Myocyte (in vitro differentiated cells): ENCODE results near the gene MRPL58. TPM values are rescaled to one million over a fixed set of nuclear protein-coding genes. Genes with fewer than 3 reads are reported as not detected.
"Not testable (repeated sequence)": the region's sequence is repeated elsewhere in the genome, so short reads cannot be mapped to it uniquely, and the experiment has no call there.

Experiments
- DNase-seq: peaks from one replicate; pipeline ENCODE4 v3.0.0-alpha.2; 2012; ENCODE audit warnings: low read depth
- total RNA-seq: library from RNA; depleted of rRNA; stranded (reverse); fragments of >200 nt; gene quantifications from 2 replicates; pipeline ENCODE4 v1.2.3, GENCODE V29; 2014

MRPL58 gene
- total RNA-seq, 1 donor from 2014 or later, result 34.8 TPM

DNA sequence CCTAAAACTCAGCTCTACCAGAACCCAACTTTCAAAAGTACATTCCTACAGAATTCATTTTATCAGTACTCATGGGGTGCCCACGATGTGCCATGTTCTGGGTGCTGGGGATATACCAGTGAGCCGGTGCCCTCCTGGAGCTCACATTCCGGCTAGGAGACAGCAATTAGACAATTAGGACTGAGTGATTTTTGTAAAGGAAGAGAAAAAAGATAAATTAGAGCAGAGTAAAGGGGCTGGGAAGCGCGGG, 449 bp upstream of the MRPL58 start:
- no peak for DNase-seq

DNA sequence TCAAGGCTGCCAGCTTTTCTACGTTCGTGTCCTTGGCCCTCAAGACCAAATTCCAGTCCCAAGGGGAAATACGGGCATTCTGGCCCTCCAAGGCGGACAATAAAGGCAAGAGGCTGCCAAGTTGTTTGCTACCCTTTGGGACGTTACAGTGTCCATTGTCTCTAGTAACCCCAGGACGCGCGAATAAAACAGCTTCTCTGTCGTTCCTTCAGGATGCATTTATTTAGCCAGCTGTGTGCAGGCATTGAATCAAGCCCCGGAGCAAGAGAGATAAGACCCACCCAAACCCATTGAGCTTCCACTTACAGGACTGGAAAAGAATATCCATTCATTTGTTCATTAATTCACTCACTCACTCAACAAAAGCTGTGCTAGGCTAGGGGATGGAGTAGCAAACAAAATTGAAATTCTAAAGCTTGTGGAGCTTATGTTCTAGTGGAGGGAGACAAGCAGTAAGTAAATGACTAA, 656 bp downstream of the MRPL58 start:
- no peak for DNase-seq

DNA sequence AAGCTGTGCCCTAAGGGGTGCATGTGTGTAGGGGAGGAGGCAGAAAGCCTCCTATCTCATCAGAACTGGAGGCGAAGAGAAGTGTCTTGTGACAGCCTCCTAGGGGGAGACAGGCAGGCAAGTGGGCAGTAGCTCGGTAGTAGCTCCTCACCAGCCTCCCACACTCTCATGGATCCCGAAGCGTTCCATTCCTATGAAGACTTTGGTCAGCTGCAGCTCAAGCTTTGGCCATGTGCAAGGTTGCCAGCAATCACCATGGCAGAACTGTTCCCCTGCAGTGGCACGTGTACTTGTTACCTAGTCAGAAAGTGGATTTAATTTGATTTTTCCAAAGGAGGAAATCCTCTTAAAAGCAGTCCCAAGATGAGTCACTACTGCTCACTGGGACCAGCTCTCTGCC, 6.7 kb downstream of the MRPL58 start:
- DNase-seq, result no peak

DNA sequence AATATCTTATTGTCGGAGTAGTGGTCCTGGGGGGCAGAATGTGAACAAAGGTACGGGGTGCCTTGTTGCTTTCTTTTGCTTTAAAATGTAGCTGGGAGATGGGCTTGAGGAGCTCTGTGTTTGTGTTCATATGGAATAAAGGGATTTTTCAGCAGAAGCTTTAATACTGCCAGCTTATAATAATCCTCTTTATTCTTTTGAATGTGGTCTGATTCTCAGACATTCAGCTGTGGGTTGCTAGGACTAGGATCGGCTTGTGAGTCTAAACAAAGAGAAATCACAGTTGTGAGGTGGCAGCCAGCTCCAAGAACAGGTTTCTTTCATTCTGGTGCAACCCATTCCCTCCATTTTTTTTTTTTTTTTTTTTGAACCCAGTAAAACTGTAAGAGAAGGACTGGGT, 7.2 kb downstream of the MRPL58 start:
- no peak for DNase-seq

DNA sequence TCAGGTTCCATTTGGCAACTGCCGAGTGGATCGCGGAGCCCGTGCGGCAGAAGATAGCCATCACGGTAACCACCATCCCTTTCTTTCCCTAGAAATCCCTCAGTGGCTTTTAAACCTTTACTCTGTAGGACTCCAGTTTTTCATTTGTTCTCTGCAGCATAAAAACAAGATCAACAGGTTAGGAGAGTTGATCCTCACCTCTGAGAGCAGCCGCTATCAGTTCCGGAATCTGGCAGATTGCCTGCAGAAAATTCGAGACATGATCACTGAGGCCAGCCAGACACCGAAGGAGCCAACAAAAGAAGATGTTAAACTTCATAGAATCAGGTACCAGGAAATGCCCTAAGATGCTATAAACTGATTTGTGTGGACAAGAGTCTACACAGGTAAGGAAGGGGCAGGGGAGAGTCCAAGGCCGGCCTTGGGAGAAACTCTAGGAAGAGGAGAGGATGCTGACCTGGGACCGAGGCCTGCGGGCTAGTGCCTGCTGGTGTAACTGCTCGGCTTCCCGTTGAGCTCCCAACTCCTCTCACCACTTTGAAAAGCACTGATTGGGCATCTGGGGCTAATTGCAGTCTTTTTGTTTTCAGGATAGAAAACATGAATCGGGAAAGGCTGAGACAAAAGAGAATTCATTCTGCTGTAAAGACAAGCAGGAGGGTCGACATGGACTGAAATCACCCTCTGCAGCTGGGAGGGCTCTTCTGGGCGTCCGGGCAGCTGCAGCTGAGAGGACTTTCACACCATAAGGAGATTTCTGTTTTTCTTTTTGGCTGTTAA, 8.1 kb downstream of the MRPL58 start:
- DNase-seq, result no peak

DNA sequence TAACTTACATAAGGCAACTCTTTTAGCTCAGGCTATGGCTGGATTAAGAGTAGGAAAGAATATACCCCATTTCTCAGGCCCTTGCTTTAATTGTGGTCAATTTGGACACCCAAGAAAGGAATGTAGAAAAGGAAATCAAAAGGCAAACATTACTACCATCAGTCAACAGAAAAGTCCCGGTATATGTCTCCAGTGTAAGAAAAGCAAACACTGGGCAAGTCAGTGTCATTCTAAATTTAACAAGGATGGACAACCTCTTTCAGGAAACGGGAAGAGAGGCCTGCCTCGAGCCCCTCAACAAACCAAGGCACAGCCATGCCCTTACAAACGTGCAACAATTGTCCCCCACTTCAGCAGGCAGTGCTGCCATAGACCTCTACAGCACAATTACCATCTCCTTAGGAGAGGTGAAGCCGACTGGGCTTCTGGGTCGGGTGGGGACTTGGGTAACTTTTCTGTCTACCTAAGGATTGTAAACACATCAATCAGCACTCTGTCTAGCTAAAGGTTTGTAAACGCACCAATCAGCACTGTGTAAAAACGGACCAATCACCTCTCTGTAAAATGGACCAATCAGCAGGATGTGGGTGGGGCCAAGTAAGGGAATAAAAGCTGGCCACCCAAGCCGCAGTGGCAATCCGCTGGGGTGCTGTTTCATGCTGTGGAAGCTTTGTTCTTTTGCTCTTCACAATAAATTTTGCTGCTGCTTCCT, 12.4 kb downstream of the MRPL58 start:
- DNase-seq, result no peak

DNA sequence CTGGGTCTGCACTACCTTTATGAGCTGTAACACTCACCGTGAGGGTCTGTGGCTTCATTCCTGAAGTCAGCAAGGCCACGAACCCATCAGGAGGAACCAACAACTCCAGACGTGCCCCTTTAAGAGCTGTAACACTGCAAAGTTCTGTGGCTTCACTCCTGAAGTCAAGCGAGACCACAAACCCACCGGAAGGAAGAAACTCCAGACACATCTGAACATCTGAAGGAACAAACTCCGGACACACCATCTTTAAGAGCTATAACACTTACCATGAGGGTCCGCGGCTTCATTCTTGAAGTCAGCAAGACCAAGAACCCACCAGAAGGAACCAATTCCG, 12.9 kb downstream of the MRPL58 start:
- DNase-seq, result not testable (repeated sequence)

DNA sequence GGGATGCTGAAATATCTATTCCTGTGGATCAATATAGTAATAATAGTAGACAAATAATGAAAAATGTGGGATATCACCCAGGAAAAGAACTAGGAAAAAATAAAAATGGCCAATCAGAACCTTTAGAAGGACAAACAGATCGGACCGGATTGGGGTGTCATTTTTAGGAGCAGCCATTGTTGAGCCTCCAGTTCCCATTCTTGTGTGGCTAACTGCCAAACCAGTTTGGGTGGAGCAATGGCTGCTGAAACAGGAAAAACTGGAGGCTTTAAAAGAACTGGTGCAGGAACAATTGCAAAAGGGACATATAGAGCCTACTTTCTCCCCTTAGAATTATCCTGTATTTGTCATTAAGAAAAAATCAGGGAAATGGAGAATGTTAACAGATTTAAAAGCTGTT, 14.2 kb downstream of the MRPL58 start:
- DNase-seq, result not testable (repeated sequence)

DNA sequence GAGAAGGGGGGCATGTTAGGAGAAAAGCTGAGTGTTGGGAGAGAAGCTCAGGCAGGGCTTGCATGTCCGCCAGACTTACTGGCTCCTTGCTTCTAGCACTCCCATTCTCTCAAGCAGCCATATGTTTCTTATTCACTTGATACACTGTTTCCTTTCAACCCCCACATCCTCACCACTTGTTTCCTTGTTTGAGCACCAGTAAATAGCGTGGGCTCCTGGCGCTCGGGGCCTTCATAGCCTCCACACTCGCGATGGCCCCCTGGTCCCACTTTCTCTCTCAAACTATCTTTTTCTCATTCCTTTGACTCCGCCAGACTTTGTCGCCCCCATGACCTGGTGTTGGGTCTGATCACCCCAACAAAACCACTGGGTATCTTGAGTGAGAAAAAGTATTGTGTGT, 17.7 kb downstream of the MRPL58 start:
- DNase-seq, result no peak

DNA sequence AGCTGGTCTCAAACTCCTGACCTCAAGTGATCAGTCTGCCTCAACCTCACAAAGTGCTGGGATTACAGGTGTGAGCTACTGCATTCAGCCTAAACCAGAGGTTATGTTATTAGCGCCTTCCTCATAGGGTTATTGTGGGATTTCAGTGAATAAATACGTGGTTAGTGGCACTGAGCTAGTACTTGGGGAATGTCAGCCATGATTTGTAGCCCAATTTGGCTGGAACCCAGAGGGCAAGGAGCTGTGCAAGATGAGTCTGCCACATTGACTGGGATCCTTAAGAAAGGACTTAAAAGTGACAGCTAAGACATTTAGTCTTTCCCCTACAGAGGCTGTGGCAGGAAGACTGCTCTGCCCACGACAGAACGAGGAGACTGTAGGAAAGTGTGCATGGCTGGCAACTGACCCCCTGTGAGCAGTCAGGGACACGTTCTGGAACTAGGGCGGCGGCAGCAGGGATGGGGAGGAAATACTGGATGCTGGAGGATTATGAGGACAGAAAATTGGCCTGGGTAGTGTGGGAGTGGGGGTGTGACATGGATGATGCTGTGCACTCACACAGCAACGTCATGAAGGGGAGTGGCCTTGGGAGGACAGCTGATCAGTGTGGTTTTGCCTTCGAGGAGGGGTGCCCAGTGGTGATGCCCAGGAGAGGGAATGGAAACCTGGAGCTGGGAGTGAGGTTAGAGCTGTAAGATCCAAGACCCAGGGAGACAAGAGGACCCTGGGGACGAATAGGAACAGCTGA, 19.7 kb downstream of the MRPL58 start:
- DNase-seq, result peak; percentile 91

DNA sequence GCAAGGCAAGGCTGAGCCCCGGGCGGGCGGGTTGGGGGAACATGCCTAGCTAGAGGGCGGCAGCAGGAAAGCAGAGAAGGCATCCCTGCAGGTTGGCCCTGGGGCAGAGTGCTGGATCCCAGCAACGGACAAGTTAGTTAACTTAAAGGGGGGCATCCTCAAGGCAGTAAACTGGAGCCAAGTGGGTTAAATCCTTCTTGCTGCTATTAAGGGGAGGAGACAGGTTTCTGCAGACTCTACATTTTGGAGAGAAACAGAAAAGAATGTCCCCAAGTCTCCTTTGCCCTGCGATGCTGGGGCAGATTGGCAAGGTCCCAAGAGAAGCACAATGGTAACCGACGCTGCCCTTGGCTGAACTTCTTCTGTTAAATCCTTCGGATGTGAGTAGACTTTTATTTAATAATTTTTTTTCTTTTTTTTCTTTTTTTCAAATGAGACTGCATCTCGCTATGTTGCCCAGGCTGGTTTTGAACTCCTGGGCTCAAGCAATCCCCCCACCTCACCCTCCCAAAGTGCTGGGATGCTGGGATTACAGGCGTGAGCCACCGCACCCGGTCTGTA, 20.3 kb downstream of the MRPL58 start:
- peak; percentile 26 for DNase-seq

DNA sequence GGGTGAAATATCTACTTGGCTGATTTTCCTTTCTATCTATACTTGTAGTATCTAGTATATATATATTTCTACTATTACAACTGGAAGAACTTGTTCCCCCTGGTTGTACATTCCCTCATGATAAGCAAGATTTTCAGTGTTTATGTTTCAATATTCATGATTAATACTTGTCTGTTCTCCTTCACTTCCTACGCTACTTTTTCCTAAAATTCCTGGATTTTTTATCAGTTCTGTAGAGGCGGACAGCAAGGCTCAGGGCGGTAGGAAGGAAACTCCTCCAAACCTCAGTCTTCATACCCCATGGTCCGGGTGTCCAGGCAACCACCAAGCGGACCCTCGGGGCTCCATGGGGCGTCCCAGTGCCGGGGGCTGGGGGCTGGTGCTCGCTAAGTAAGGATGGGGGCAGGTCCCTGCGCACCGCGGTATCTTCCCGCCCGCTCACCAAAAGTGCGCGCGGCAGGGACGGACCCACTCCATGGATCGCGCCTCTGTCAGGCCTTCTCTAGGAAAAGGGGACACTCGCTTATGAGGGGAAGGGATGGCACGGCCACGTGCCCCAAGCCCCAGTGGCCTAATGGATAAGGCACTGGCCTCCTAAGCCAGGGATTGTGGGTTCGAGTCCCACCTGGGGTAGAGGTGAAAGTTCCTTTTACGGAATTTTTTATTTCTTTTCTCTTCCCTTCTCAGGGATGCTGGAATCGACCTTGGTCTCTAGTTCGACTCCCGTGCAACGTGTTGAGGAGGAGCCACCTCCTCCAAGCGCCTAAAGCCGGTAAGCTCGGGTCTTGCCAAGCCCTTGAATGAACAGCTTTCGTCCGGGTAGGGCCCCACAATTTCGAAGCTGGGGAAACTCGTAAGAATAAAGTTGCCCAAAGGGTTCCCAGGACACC, 21.1 kb downstream of the MRPL58 start:
- DNase-seq, result peak; percentile 95

DNA sequence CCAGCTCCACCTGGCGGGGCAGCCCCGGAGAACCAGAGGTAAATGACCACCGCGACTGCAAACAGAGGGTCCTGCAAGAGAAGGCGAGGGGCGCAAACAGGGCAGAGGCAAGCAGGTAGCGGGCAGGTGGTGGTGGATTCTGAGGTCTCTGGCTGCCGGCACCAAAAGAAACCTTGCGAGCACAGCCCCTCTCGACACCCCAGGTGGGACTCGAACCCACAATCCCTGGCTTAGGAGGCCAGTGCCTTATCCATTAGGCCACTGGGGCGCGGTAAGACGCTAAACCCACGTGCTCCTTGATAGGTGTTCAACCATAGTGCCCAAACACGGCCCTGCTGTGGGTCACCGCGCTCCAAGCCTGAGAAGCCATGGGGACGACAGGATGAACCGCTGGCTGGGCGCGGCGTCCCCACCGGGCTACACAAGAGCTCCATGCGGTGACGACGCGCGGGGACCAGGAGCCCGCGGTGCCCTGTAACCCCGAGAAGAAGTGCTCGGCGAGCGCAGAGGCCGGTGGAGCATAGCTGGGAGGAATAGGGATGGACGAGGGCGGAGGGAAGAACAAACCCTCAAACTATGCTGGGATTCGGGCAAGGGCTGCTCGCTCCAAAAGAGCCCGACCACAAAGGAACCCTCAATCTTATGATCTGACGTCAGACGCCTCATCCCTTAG, 21.9 kb downstream of the MRPL58 start:
- peak; percentile 94 for DNase-seq

DNA sequence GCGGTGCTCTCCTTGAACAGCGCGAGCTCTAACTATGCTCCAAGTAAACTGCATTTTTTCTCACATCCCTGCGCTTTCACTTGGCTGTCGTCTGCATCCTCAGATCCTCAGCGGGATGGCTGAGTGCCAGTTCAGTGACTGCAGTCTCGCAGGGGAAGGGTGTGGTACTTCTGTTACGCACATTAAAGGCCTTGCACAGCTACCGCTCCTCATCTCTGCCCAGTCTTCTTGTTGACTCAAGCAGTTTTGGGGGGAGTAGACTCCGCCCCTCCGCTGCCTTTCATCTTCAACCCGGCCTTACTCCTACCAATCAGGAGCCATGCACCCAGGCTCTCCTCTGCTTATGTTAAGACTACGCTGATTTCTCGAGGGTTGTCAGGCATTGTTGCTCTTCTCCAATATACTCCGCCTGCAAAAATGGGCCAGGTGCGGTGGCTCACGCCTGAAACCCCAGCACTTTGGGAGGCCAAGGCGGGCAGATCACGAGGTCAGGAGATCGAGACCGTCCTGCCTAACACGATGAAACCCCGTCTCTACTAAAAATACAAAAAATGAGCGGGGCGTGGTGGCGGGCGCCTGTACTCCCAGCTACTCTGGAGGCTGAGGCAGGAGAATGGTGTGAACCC, 24.3 kb downstream of the MRPL58 start:
- no peak for DNase-seq

DNA sequence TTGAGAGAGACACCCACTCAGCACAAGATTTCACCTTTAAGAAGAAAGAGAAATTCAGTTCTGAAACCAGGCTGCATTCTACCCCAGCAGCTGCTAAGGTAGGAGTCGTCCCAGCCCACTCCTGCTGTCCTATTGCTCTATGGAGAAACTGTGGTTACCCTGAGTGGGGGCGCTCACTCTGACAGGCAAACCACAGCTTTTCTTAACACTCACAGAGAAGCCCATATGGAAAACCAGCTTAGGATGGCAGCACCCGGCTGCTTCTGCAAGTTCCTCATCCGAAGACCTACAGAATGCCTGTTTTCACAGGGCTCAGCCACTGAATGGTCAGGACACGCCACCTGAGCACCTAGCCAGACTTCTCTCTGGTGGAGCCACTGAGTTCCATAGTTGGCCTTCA, 26.8 kb downstream of the MRPL58 start:
- no peak for DNase-seq

DNA sequence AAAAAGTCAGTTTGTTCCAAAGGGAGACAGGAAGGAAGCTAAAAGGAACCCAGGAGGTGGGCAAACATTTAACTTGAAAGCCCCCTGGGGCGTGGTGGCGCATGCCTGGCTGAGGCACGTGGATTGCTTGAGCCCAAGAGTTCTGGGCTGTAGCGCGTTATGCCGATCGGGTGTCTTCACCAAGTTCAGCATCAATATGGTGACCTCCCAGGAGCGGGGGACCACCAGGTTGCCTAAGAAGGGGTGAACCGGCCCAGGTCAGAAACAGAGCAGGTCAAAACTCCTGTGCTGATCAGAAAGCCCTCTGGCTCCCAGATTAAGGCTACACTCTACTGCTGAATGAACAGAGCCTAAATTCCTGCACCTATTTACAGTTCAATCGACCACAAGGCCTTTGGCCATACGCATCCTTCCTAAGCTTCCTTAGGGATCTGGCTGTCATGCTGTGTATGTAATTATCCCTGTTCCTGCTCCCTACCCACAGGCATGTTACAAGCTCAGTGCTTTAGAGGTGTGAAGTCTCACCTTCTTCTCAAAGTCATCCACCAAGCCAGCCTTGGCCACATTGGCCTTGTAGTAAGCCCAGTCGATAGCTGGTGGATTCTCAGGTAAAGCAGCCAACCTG, 29.3 kb downstream of the MRPL58 start:
- DNase-seq, result no peak

DNA sequence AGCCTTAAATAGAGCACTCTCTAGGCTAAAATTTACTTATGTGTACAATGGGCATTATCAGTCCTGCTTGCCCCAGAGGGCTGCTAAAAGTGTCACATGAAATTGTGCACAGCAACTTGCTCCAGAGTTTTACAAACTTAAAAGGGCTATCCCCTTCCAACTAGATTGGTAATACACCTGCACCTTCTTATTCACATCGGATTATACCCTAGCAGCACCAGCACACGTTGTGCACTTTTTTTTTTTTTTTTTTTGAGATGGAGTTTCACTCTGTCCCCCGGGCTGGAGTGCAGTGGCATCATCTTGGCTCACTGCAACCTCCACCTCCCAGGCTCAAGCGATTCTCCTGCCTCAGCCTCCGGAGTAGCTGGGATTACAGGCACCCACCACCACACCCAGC, 31.3 kb downstream of the MRPL58 start:
- not testable (repeated sequence) for DNase-seq

DNA sequence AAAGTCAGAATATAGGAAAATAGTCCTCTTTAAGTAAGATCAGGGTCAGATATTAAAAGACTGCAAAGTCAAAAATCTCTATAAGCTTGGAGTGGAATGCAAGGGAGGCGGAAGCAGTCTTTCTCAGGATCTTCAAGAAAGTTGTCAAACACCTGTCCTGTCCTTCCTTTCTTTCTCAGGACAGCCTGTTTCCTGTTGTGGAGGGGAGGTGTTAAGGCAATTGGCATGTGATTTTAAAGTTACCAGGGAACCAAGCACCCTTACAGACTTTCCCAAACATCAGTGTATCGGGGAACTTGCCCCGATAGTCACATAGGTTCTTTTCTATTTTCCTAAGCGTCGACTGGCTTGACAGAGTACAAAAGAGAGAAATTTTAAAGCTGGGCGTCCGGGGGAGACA, 32.2 kb downstream of the MRPL58 start:
- no peak for DNase-seq

DNA sequence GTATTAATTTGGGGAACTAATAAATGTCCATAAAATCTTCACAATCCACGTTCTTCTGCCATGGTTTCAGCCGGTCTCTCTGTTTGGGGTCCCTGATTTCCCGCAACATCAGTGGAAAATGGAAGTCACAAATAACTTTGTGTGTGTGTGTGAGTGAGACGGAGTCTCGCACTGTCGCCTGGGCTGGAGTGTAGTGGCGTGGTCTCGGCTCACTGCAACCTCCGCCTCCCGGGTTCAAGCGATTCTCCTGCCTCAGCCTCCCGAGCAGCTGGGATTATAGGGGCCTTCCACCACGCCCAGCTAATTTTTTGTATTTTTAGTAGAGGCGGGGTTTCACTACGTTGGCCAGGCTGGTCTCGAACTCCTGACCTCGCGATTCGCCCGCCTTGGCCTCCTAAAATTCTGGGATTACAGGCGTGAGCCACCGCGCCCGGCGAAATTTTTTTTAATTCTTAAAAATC, 33.5 kb downstream of the MRPL58 start:
- not testable (repeated sequence) for DNase-seq
